Measurements from ENCODE around the gene TUBB4A.

DNA sequence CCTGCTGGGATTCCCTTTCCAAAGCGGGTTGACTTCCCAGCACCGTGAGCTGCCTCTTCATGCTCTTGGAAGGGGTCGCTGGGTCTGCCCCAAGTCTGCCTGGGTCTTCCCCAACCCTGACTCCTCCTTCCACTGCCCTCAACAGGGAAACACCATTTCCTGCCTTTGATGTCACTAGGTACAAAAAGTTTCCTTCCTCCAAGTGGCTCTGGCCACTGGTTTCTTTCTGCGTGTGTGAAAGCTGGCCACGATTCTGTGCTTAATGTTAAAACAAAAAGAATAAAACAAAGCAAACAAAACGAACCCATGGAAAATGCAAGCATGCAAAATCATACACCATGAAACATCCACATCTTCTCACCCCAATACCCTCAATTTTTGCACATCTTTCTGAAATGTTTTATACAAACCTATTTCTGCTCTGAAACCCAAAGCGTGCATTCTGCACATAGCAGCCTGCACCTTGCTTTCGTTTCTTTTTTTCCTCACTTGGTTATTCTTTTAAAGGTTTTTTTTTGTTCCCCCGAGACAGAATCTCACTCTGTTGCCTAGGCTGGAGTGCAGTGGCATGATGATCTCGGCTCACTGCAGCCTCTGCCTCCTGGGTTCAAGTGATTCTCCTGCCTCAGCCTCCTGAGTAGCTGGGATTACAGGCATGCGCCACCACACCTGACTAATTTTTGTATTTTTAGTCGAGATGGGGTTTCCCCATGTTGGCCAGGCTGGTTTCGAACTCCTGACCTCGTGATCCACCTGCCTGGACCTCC, 16.2 kb upstream of the TUBB4A start:
- no peak for TF ChIP-seq CTCF (IDR thresholded peaks at IDR 0.05; ENCODE audit: low read length)
- TF ChIP-seq EZH2 (IDR thresholded peaks at IDR 0.05; ENCODE audit: borderline replicate concordance, low read length) = no peak
